Activated T-helper 2 cell treated with anti-CD3 and anti-CD28 coated beads, Interferon-gamma antibody, Interleukin-2, Interleukin-4, amounts not matched to agents 10 μg/mL and 5 μg/mL and 100 μg/mL, durations not matched to agents 14 hours and 24 hours and 36 hours (primary cell): ENCODE measurements around the gene AMHR2. TPM values are rescaled to one million over a fixed set of nuclear protein-coding genes. Genes with fewer than 3 reads are reported as not detected.
"Not testable (repeated sequence)": the region's sequence is repeated elsewhere in the genome, so short reads cannot be mapped to it uniquely, and the experiment has no call there.

Experiments used
- DNase-seq: peaks from one replicate; pipeline ENCODE4 v3.0.0; 2021; ENCODE audit warnings: low spot score
- H3K27ac Mint-ChIP-seq: one replicate; pipeline ENCODE4 v1.8.0; 2021; ENCODE audit warnings: mixed read lengths
- H3K27me3 Mint-ChIP-seq: one replicate; pipeline ENCODE4 v1.8.0; 2021; ENCODE audit warnings: low read depth, mixed read lengths
- H3K36me3 Mint-ChIP-seq: one replicate; pipeline ENCODE4 v1.8.0; 2021; ENCODE audit warnings: low read depth, mixed read lengths
- H3K4me1 Mint-ChIP-seq: one replicate; pipeline ENCODE4 v1.8.0; 2021; ENCODE audit warnings: low read depth, mixed read lengths
- H3K4me3 Mint-ChIP-seq: one replicate; pipeline ENCODE4 v1.8.0; 2021; ENCODE audit warnings: low read depth, mild to moderate bottlenecking, moderate library complexity, mixed read lengths
- H3K9me3 Mint-ChIP-seq: one replicate; pipeline ENCODE4 v1.8.0; 2021; ENCODE audit warnings: mixed read lengths
- intact Hi-C: fragments of 100-400 bp; cut with micrococcal nuclease; formaldehyde crosslinking; loops from one replicate; pipeline ENCODE4 v1.15.1; 2023
- total RNA-seq: library from RNA; stranded (reverse); gene quantifications from 2 replicates; pipeline ENCODE4 v1.2.3, GENCODE V29; 2022

AMHR2 gene
- total RNA-seq, 1 donor from 2014 or later, result not detected

- H3K27ac Mint-ChIP-seq, result no peak overlapping the region
- H3K4me1 Mint-ChIP-seq, result peaks cover 39% of the 10 kb centered on the region
- intact Hi-C loops, result no loop called here
- no peaks in the 10 kb centered on the region for H3K9me3 Mint-ChIP-seq
- H3K36me3 Mint-ChIP-seq, result peaks cover 41% of the 10 kb centered on the region
- H3K27me3 Mint-ChIP-seq, result no peaks in the 10 kb centered on the region
- no peak overlapping the region for H3K4me3 Mint-ChIP-seq
- no peak for DNase-seq
Measured at GRCh38 chr12:53388932-53389331, 34.7 kb upstream of the AMHR2 start.

- H3K4me3 Mint-ChIP-seq, result peak overlapping the region; percentile 42
- no peaks in the 10 kb centered on the region for H3K27me3 Mint-ChIP-seq
- no peak for DNase-seq
- intact Hi-C loops, result no loop called here
- peaks cover 35% of the 10 kb centered on the region for H3K4me1 Mint-ChIP-seq
- no peaks in the 10 kb centered on the region for H3K9me3 Mint-ChIP-seq
- H3K36me3 Mint-ChIP-seq, result peaks cover 35% of the 10 kb centered on the region
- peak overlapping the region; percentile 36 for H3K27ac Mint-ChIP-seq
Measured at GRCh38 chr12:53389702-53390101, 34.0 kb upstream of the AMHR2 start.

GRCh38 chr12:53391724-53392123 is 31.9 kb upstream of the AMHR2 start:
- Mint-ChIP-seq H3K27ac (no peak overlapping the region), H3K4me3 (no peak overlapping the region), H3K9me3 (no peaks in the 10 kb centered on the region)

GRCh38 chr12:53399896-53400295 is 23.8 kb upstream of the AMHR2 start:
- Mint-ChIP-seq H3K9me3 (no peaks in the 10 kb centered on the region), H3K27ac (no peak overlapping the region), H3K36me3 (peaks cover 25% of the 10 kb centered on the region), H3K27me3 (no peaks in the 10 kb centered on the region), H3K4me3 (no peak overlapping the region), H3K4me1 (peaks cover 3% of the 10 kb centered on the region)
- no peak for DNase-seq
- intact Hi-C loops, result no loop called here

More at GRCh38 chr12:53391724-53392123, 31.9 kb upstream of the AMHR2 start:
- intact Hi-C loops, result no loop called here
- peaks cover 29% of the 10 kb centered on the region for H3K4me1 Mint-ChIP-seq
- DNase-seq, result no peak
- H3K36me3 Mint-ChIP-seq, result peaks cover 30% of the 10 kb centered on the region
- no peaks in the 10 kb centered on the region for H3K27me3 Mint-ChIP-seq

GRCh38 chr12:53402351-53402750 is 21.3 kb upstream of the AMHR2 start:
- H3K9me3 Mint-ChIP-seq, H3K4me3 Mint-ChIP-seq, intact Hi-C loops, H3K27ac Mint-ChIP-seq, H3K27me3 Mint-ChIP-seq, DNase-seq, H3K4me1 Mint-ChIP-seq: not testable (repeated sequence)
- peaks cover 35% of the 10 kb centered on the region for H3K36me3 Mint-ChIP-seq

GRCh38 chr12:53402871-53403270 is 20.8 kb upstream of the AMHR2 start:
- no peak for DNase-seq
- H3K4me1 Mint-ChIP-seq, result peaks cover 4% of the 10 kb centered on the region
- no peak overlapping the region for H3K27ac Mint-ChIP-seq
- H3K4me3 Mint-ChIP-seq, result no peak overlapping the region
- intact Hi-C loops, result no loop called here
- peaks cover 33% of the 10 kb centered on the region for H3K36me3 Mint-ChIP-seq
- H3K9me3 Mint-ChIP-seq, result no peaks in the 10 kb centered on the region
- no peaks in the 10 kb centered on the region for H3K27me3 Mint-ChIP-seq

DNA sequence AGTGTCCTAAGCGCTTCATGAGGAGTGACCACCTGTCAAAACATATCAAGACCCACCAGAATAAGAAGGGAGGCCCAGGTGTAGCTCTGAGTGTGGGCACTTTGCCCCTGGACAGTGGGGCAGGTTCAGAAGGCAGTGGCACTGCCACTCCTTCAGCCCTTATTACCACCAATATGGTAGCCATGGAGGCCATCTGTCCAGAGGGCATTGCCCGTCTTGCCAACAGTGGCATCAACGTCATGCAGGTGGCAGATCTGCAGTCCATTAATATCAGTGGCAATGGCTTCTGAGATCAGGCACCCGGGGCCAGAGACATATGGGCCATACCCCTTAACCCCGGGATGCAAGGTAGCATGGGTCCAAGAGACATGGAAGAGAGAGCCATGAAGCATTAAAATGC is 12.7 kb upstream of the AMHR2 start:
- H3K4me1 Mint-ChIP-seq, result peaks cover 23% of the 10 kb centered on the region
- no peak overlapping the region for H3K27ac Mint-ChIP-seq
- intact Hi-C loops, result no loop called here
- H3K36me3 Mint-ChIP-seq, result peaks cover 60% of the 10 kb centered on the region
- no peak for DNase-seq
- no peak overlapping the region for H3K4me3 Mint-ChIP-seq
- no peaks in the 10 kb centered on the region for H3K27me3 Mint-ChIP-seq
- H3K9me3 Mint-ChIP-seq, result no peaks in the 10 kb centered on the region

DNA sequence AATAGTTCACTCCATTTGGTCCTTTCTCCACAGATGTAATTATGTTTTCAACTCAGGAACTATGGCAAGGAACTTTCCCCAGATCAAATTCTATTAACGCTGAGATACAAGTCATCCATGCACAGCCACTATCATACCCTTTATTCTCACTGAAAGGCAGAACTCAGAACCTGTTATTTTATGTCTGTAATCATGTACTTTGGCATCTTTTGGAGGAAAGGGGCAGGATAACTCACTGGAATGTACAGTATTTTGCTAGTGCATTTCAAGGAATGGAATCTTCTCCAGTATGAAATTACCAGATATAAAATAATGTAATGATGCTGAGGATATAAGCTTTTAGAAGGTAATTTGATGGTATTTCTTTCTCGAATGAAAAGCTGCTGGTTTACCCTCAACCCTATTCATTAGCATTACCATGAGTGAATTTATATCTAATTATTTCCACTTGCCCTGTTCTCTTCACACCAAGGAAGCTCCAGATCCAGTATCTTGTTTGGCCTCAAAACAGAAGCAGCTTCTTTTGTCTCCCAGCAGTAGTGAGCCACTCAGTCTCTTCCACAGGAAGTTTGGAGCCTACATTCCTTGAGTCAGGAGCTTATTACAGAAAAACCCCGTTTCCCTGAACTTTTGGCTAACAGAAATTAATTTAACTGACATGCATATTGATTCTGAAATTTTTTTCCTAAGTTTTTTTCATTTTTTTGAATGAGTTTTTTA is 10.0 kb upstream of the AMHR2 start:
- Mint-ChIP-seq H3K4me3 (no peak overlapping the region), H3K36me3 (peaks cover 50% of the 10 kb centered on the region), H3K27ac (no peak overlapping the region), H3K9me3 (no peaks in the 10 kb centered on the region), H3K27me3 (no peaks in the 10 kb centered on the region), H3K4me1 (peaks cover 32% of the 10 kb centered on the region)
- DNase-seq, result no peak
- intact Hi-C loops, result no loop called here

- no peaks in the 10 kb centered on the region for H3K9me3 Mint-ChIP-seq
- H3K36me3 Mint-ChIP-seq, result peaks cover 42% of the 10 kb centered on the region
- H3K4me1 Mint-ChIP-seq, result peaks cover 39% of the 10 kb centered on the region
- no peak for DNase-seq
- H3K27me3 Mint-ChIP-seq, result no peaks in the 10 kb centered on the region
- H3K4me3 Mint-ChIP-seq, result no peak overlapping the region
- intact Hi-C loops, result no loop called here
- H3K27ac Mint-ChIP-seq, result no peak overlapping the region
Measured at GRCh38 chr12:53414756-53415417, 8.8 kb upstream of the AMHR2 start.

DNA sequence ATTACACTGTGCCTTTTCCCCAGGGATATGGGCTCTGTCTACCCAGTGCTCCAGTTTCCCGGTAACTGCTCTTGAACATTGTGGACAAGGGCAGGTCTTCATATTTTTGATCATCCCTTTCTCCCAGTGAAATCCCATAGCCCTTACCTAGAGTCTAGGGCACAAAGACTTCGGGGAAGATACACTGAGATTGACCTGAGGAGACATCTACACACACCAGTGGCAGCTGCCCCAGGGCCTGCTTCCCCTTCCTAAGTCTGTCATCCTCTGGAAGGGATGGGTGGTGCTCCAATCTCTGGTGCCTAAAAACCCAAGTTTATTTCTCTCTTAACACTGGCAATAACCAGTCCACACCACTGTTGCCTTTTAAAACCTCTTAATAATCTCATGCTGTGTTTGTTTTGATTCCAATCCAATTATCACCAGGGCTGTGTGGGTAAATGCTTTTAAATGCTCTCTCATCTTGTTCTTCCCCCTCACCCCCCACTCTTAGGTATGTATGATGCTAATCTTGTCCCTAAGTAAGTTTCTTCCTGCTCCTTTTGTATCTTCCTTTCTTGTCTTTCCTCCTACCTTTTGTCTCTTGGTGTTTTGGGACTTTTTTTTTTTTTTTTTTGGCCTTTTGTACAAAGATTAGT is 7.8 kb upstream of the AMHR2 start:
- H3K27ac Mint-ChIP-seq, DNase-seq, H3K27me3 Mint-ChIP-seq, H3K4me3 Mint-ChIP-seq, H3K9me3 Mint-ChIP-seq, intact Hi-C loops: not testable (repeated sequence)
- Mint-ChIP-seq H3K36me3 (peaks cover 34% of the 10 kb centered on the region), H3K4me1 (peaks cover 39% of the 10 kb centered on the region)

DNA sequence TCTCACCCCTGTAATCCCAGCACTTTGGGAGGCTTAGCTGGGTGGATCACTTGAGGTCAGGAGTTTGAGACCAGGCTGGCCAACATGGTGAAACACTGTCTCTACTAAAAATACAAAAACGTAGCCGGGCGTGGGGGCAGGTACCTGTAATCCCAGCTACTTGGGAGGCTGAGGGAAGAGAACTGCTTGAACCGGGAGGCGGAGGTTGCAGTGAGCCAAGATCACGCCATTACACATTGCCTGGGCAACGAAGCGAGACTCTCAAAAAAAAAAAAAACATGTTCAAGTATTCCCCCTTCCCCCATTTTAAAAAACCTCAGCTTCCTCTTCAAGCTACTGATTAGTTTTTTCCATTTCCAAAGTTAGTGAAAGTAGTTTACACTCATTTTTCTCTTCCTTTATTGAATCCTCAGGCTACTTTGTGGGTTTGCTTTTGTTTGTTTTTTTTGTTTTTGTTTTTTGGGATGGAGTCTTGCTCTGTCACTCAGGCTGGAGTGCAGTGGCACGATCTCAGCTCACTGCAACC is 6.3 kb upstream of the AMHR2 start:
- Mint-ChIP-seq H3K27ac (peak overlapping the region; percentile 81), H3K36me3 (peaks cover 21% of the 10 kb centered on the region), H3K4me1 (peaks cover 38% of the 10 kb centered on the region)
- H3K27me3 Mint-ChIP-seq, DNase-seq, H3K9me3 Mint-ChIP-seq, H3K4me3 Mint-ChIP-seq: not testable (repeated sequence)
- intact Hi-C loops, result loop anchor here (1.0 kb wide), 1 partner anchor 65 kb away; no protein-coding TSS in a partner anchor

DNA sequence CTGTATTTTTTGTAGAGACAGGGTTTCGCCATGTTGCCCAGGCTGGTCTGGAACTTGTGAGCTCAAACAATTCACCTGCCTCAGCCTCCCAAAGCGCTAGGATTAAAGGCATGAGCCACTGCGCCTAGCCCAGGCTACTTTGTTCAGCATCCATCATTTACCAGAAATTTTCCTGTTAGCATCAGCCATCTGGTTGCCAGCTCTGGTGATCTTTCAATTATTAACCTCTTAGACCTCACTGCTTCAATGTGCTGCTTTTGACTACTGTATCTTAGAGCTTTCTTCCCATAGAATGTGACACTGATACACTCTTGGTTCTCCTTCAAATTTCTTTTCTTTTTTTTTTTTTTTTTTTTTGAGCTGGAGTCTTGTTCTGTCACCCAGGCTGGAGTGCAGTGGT is 5.4 kb upstream of the AMHR2 start:
- no peak overlapping the region for H3K27ac Mint-ChIP-seq
- intact Hi-C loops, result no loop called here
- no peaks in the 10 kb centered on the region for H3K9me3 Mint-ChIP-seq
- no peaks in the 10 kb centered on the region for H3K27me3 Mint-ChIP-seq
- no peak overlapping the region for H3K4me3 Mint-ChIP-seq
- peaks cover 13% of the 10 kb centered on the region for H3K36me3 Mint-ChIP-seq
- no peak for DNase-seq
- H3K4me1 Mint-ChIP-seq, result peaks cover 31% of the 10 kb centered on the region

- DNase-seq, result no peak
- H3K9me3 Mint-ChIP-seq, result no peaks in the 10 kb centered on the region
Measured at GRCh38 chr12:53419756-53420155, 3.9 kb upstream of the AMHR2 start.

More at GRCh38 chr12:53419756-53420155, 3.9 kb upstream of the AMHR2 start:
- intact Hi-C loops, result loop anchor here (2.0 kb wide), 2 partner anchors 21 to 39 kb away; partner anchors contain the start of genes PRR13 and SP1
- Mint-ChIP-seq H3K36me3 (peaks cover 1% of the 10 kb centered on the region), H3K4me1 (peaks cover 26% of the 10 kb centered on the region), H3K27ac (no peak overlapping the region), H3K4me3 (no peak overlapping the region), H3K27me3 (no peaks in the 10 kb centered on the region)
